ENCODE results near the gene PAX3.

Gene PAX3

GRCh38 chr2:222305516-222306392, 7.0 kb upstream of the PAX3 start:
- no peak for TF ChIP-seq ZBTB7A (IDR thresholded peaks at IDR 0.05; ENCODE audit: low read depth)
- TF ChIP-seq MAX (IDR thresholded peaks at IDR 0.05), result peak; percentile 51

DNA sequence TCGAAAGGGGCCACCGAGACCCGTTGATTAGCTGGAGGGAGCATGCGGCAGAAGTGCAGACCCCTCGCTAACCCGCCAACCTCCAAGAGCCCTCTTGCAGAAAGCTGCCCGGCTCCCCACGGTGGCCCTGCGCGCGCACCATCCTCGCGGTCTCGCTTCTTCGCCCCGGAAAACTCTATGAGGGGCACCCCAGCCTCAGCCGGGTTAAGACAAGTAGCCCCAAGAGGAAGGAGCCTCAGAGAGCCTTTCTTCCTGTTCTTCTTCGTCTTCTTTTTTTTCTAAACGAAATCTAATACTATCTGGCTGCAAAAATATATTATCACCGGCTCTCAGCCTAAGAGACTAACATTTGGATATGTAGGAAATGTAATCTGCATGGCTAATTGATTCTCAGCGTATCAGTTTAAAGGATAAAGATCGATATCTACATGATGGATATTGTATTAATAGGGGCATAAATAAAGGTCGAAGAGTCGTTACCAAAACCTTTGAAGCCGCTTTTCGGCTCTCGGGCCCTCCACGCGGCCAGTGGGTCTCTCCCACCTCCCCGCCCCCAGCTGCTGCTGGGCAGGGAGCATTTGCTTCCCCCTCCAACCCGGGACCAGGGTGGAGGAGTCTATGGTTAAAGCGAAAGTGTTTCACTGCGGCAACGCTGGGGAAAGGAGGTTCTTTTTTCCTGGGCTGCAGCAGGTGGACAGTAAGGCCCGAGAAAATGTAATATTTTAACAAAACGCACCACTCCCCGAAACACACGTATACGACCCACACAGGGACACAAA, 6.1 kb upstream of the PAX3 start:
- TF ChIP-seq EGR1 (IDR thresholded peaks at IDR 0.05), result no peak

DNA sequence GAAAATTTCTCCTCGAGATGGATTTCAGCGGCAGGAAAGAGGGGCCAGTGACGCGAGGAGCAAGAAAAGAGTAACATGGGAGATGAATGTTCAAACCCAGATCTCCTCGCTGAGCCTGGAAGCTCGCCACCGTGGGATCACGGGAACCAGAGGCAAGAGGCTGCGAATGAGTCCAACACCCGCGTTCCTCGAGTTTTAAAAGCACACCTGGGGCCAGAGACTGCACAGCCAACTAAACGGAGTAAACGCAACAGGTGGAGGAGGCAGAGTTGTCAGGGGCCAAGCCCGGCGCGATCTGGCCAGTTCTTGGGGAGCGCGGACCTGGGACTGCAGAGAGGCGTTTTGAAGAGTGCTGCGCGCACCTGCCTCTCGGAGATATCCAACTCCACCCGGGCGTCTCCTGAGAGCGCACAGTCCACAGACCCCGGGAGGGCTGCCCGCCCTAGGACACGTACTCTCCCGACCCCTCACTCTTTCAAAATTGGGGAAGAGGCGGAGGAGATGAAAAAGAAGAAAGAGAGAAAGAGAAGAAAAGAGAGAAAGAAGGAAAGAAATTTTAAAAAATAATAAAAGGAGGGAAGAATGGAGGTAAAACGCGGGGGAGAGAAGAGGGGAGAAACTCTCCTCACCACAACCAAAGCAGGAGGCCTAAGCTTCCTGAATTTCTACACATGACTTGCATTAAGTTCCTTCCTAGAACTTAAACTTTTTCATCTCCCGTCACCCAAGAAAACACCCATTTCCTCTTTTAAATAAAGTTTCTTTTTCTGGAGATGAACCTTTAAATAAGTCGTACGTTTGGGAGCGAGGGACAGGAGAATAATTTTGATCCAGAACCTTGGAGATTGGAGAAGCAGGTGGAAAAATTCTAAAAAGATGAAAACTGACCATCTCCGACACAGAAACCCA, 5.3 kb upstream of the PAX3 start:
- TF ChIP-seq TCF12 (IDR thresholded peaks at IDR 0.05; ENCODE audit: low read depth) (no peak), RAD21 (IDR thresholded peaks at IDR 0.05; ENCODE audit: low read depth) (no peak), YY1 (IDR thresholded peaks at IDR 0.05; ENCODE audit: low read depth) (no peak), MAX (IDR thresholded peaks at IDR 0.05) (no peak), EGR1 (IDR thresholded peaks at IDR 0.05) (no peak), ZBTB7A (IDR thresholded peaks at IDR 0.05; ENCODE audit: low read depth) (no peak), TAF1 (IDR thresholded peaks at IDR 0.05; ENCODE audit: low read depth) (no peak), CREB1 (IDR thresholded peaks at IDR 0.05; ENCODE audit: low read depth) (no peak), EP300 (IDR thresholded peaks at IDR 0.05; ENCODE audit: borderline replicate concordance) (no peak), CEBPB (IDR thresholded peaks at IDR 0.05) (no peak), USF1 (IDR thresholded peaks at IDR 0.05) (no peak), FOXM1 (IDR thresholded peaks at IDR 0.05; ENCODE audit: borderline replicate concordance, low read depth) (no peak), TEAD4 (IDR thresholded peaks at IDR 0.05) (no peak), REST (IDR thresholded peaks at IDR 0.05; ENCODE audit: low read depth) (no peak), NFIC (IDR thresholded peaks at IDR 0.05) (no peak)

DNA sequence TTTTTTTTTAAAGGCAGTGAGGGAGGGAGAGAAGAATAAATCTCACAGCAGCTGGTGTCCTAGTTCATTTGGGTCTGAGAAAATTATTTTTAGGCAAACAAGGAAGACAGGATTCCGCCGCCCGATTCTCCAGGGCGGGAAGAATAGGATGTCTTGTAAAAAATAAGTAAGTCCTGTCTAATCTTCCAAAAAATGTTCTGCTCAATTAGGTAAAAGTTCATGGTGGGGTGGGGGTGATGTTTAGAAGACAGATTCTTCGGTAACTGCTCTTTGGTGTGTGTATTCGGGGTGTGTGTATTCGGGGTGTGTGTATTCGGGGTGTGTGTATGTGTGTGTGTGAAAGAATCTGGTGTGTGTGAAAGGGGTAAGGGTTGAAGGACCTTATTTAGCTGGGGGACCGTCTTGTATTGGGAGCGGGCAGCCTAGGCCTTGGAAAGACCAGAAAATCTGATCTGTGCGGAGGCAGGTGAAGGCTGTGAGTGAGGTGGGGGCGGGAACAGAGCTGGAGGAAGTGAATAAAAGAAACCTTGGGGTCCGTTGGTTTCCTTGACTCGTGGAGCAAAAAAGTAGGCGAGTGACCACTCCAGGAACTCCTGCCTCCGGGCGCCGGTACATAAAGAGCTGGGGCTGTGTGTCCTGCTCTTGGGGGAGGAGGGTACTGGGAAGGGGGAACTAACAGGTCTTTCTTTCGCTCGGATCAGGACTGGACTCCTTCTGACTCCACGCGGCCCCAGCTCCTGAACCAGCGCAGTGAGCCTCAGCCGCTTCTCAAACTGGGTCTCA, 4.4 kb upstream of the PAX3 start:
- TF ChIP-seq RAD21 (IDR thresholded peaks at IDR 0.05; ENCODE audit: low read depth), result no peak
- TF ChIP-seq ZBTB7A (IDR thresholded peaks at IDR 0.05; ENCODE audit: low read depth), result no peak
- no peak for TF ChIP-seq TAF1 (IDR thresholded peaks at IDR 0.05; ENCODE audit: low read depth)
- TF ChIP-seq CREB1 (IDR thresholded peaks at IDR 0.05; ENCODE audit: low read depth), result no peak
- no peak for TF ChIP-seq FOXM1 (IDR thresholded peaks at IDR 0.05; ENCODE audit: borderline replicate concordance, low read depth)
- TF ChIP-seq MAX (IDR thresholded peaks at IDR 0.05), result no peak
- no peak for TF ChIP-seq CEBPB (IDR thresholded peaks at IDR 0.05)
- TF ChIP-seq EP300 (IDR thresholded peaks at IDR 0.05; ENCODE audit: borderline replicate concordance), result no peak
- TF ChIP-seq USF1 (IDR thresholded peaks at IDR 0.05), result no peak
- no peak for TF ChIP-seq EGR1 (IDR thresholded peaks at IDR 0.05)

DNA sequence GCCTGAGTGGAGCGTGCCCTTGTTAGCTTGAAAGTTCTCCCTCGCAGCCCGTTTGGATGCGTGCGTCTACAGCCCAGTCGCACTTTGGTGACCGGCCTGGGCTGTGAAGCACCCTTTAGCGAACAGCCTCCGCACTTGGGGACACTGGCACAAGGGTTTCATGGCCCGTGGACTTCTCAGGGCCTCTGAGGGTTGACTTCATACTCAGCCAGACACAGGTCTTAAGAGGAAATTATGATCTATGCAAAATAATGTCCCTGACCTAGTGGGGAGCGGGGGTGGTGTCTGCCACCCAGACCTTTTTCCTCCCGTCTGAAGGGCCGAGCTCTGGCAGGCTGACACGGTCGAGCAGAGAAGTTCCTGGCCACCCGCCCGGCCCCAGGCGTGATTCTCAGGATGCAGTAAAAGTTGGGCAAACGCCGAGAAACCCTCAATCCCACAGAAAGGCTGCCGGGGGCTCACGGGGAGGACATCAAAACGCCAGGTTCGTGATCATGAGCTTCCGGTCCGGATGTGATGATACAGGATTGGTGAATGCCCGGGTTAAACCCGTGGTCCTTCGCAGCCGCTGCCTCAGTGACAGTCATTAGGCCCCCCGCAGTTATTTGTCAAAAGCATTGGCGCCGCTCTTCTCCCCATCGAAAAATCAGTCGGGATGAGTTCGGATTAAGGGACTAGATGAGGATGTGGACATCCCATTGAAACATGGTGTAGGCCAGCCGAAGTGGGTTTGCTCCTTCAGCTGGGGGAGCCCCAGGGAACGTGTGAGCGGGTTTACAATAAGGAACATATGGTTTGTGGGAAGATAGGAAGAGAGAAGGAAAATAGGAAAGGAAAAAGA, 3.6 kb upstream of the PAX3 start:
- TF ChIP-seq YY1 (IDR thresholded peaks at IDR 0.05; ENCODE audit: low read depth), result no peak
- no peak for TF ChIP-seq FOXM1 (IDR thresholded peaks at IDR 0.05; ENCODE audit: borderline replicate concordance, low read depth)
- TF ChIP-seq NFIC (IDR thresholded peaks at IDR 0.05), result no peak
- TF ChIP-seq ZBTB7A (IDR thresholded peaks at IDR 0.05; ENCODE audit: low read depth), result no peak
- no peak for TF ChIP-seq EGR1 (IDR thresholded peaks at IDR 0.05)
- no peak for TF ChIP-seq RAD21 (IDR thresholded peaks at IDR 0.05; ENCODE audit: low read depth)
- no peak for TF ChIP-seq CEBPB (IDR thresholded peaks at IDR 0.05)
- no peak for TF ChIP-seq EP300 (IDR thresholded peaks at IDR 0.05; ENCODE audit: borderline replicate concordance)
- no peak for TF ChIP-seq TAF1 (IDR thresholded peaks at IDR 0.05; ENCODE audit: low read depth)
- no peak for TF ChIP-seq TCF12 (IDR thresholded peaks at IDR 0.05; ENCODE audit: low read depth)
- TF ChIP-seq REST (IDR thresholded peaks at IDR 0.05; ENCODE audit: low read depth), result no peak
- no peak for TF ChIP-seq USF1 (IDR thresholded peaks at IDR 0.05)
- no peak for TF ChIP-seq CREB1 (IDR thresholded peaks at IDR 0.05; ENCODE audit: low read depth)
- no peak for TF ChIP-seq TEAD4 (IDR thresholded peaks at IDR 0.05)
- TF ChIP-seq MAX (IDR thresholded peaks at IDR 0.05), result no peak
